ENCODE data around the gene DCUN1D2. TPM values are rescaled to one million over a fixed set of nuclear protein-coding genes. Genes with fewer than 3 reads are reported as not detected.

Gene DCUN1D2
- total RNA-seq, 2 donors from 2014 or later, result 24.6 to 26.2 TPM

Other genes with a start within 250 kb of the DCUN1D2 start
- gene LAMP1, start 193.5 kb downstream of the DCUN1D2 start, total RNA-seq, result 10 to 100 TPM; 55.4 to 66.8 TPM
- gene GRTP1, start 126.6 kb downstream of the DCUN1D2 start, total RNA-seq, result 1 to 10 TPM in 1 of 2 donors, under 1 TPM in 1; 0.79 to 2.5 TPM
- 1 to 10 TPM; 1.4 to 2.1 TPM for gene ADPRHL1, start 37.2 kb downstream of the DCUN1D2 start, total RNA-seq
- 10 to 100 TPM; 87.5 to 99.2 TPM for gene TFDP1, start 94.0 kb upstream of the DCUN1D2 start, total RNA-seq
- gene ATP4B, start 167.5 kb upstream of the DCUN1D2 start, total RNA-seq, result not detected
- under 1 TPM in 1 of 2 donors, not detected in 1; 0.22 TPM for gene GRK1, start 176.5 kb upstream of the DCUN1D2 start, total RNA-seq

Measured in activated T-cell treated with anti-CD3 and anti-CD28 coated beads, Interleukin-2, amount 50 U/mL, for 72 hours (primary cell).